HepG2 (cell line): ENCODE data around the gene PAQR6. TPM values are rescaled to one million over a fixed set of nuclear protein-coding genes. Genes with fewer than 3 reads are reported as not detected.

ENCODE experiments used
- AKAP8 ChIP-seq: sonication (generic); formaldehyde crosslinking; IDR thresholded peaks from 2 replicates; pipeline ENCODE4 v1.5.1; 2020; ENCODE audit warnings: mild to moderate bottlenecking, missing genetic modification reagents
- FOXA1 ChIP-seq, 2 experiments: fragments of 450-650 bp in 1 of 2; sonication (generic) in 1 of 2; formaldehyde crosslinking in 1 of 2; IDR thresholded peaks; 2 replicates each; pipeline versions ENCODE4 v1.4.0 to v1.6.1; 2016 to 2020; ENCODE audit warnings: missing genetic modification reagents in 1 of 2
- NFYC ChIP-seq: IDR thresholded peaks from 2 replicates; pipeline ENCODE4 v1.6.1; 2016; ENCODE audit warnings: missing genetic modification reagents, missing compliant biosample characterization
- STAG1 ChIP-seq: sonication (generic); formaldehyde crosslinking; IDR thresholded peaks from 2 replicates; pipeline ENCODE4 v1.4.0; 2020; ENCODE audit warnings: missing genetic modification reagents
- ZNF17 ChIP-seq: sonication (generic); formaldehyde crosslinking; IDR thresholded peaks from 2 replicates; pipeline ENCODE4 v1.5.0; 2020; ENCODE audit warnings: mild to moderate bottlenecking, missing genetic modification reagents
- ZNF512B ChIP-seq: sonication (generic); formaldehyde crosslinking; IDR thresholded peaks from 2 replicates; pipeline ENCODE4 v1.5.1; 2020; ENCODE audit warnings: missing genetic modification reagents, mild to moderate bottlenecking, borderline replicate concordance
- ZNF75D ChIP-seq: sonication (generic); formaldehyde crosslinking; IDR thresholded peaks from 2 replicates; pipeline ENCODE4 v1.8.1; 2023; ENCODE audit warnings: missing genetic modification reagents, mild to moderate bottlenecking, borderline replicate concordance
- ZSCAN25 ChIP-seq: sonication (generic); formaldehyde crosslinking; IDR thresholded peaks from 2 replicates; pipeline ENCODE4 v1.8.0; 2022; ENCODE audit warnings: mild to moderate bottlenecking, missing genetic modification reagents
- polyA plus RNA-seq, 8 experiments: library from polyadenylated mRNA; depleted of rRNA in 3 of 8; stranded (reverse) in 7 of 8; unstranded in 1 of 8; fragments of >200 nt; fragmentation: Illumina TruSeq in 4 of 8; extraction: Trizol in 4 of 8; gene quantifications; 2 replicates each; pipeline versions ENCODE4 v1.2.1 to v1.2.3, GENCODE V29; 2011 to 2016; ENCODE audit warnings: low read depth in 4 of 8, missing spikeins in 1 of 8, mixed read lengths in 1 of 8; ENCODE audit not compliant: insufficient read depth in 1 of 8
- total RNA-seq, 5 experiments: library from RNA; depleted of rRNA; stranded (reverse); fragments of >200 nt; fragmentation: Illumina TruSeq; extraction: Trizol; gene quantifications; 2 replicates each; pipeline ENCODE4 v1.2.3, GENCODE V29; 2016; ENCODE audit warnings: low read depth in 1 of 5
- TF ChIP-seq, protein P1 (sequence below), 2 experiments: sonication (generic) in 1 of 2; formaldehyde crosslinking in 1 of 2; IDR thresholded peaks; 2 replicates each; pipeline versions ENCODE4 v1.6.1 to v1.9.0; 2014 to 2022; ENCODE audit warnings: antibody characterized with exemption in 1 of 2, borderline replicate concordance in 1 of 2, inconsistent platforms in 1 of 2, low read depth in 1 of 2, missing genetic modification reagents in 1 of 2
- TF ChIP-seq, protein P2 (sequence below): sonication (generic); formaldehyde crosslinking; IDR thresholded peaks from 2 replicates; pipeline ENCODE4 v1.5.1; 2020; ENCODE audit warnings: mild to moderate bottlenecking, missing genetic modification reagents, borderline replicate concordance

Gene PAQR6
- total and polyA plus RNA-seq, 2 of the 13 experiments (the other 11 are each of a cell fraction or from before 2014, with no cell fraction given) = 0.82 to 1.4 TPM

DNA sequence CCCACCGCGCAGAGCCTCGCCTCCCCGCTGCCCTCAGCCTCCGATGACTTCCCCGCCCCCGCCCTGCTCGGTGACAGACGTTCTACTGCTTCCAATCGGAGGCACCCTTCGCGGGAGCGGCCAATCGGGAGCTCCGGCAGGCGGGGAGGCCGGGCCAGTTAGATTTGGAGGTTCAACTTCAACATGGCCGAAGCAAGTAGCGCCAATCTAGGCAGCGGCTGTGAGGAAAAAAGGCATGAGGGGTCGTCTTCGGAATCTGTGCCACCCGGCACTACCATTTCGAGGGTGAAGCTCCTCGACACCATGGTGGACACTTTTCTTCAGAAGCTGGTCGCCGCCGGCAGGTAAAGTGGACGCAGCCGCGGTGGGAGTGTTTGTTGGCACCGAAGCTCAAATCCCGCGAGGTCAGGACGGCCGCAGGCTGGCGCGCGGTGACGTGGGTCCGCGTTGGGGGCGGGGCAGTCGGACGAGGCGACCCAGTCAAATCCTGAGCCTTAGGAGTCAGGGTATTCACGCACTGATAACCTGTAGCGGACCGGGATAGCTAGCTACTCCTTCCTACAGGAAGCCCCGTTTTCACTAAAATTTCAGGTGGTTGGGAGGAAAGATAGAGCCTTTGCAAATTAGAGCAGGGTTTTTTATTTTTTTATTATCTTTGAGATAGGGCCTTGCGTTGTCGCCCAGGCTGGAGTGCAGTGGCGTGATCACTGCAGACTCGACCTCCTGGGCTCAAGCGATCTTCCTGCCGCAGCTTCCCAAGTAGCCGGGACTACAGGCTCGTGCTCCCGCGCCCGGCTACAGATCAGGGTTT is 34.8 kb downstream of the PAQR6 start, which contains the start of gene PMF1 (continued):
- TF ChIP-seq, protein P1, sequence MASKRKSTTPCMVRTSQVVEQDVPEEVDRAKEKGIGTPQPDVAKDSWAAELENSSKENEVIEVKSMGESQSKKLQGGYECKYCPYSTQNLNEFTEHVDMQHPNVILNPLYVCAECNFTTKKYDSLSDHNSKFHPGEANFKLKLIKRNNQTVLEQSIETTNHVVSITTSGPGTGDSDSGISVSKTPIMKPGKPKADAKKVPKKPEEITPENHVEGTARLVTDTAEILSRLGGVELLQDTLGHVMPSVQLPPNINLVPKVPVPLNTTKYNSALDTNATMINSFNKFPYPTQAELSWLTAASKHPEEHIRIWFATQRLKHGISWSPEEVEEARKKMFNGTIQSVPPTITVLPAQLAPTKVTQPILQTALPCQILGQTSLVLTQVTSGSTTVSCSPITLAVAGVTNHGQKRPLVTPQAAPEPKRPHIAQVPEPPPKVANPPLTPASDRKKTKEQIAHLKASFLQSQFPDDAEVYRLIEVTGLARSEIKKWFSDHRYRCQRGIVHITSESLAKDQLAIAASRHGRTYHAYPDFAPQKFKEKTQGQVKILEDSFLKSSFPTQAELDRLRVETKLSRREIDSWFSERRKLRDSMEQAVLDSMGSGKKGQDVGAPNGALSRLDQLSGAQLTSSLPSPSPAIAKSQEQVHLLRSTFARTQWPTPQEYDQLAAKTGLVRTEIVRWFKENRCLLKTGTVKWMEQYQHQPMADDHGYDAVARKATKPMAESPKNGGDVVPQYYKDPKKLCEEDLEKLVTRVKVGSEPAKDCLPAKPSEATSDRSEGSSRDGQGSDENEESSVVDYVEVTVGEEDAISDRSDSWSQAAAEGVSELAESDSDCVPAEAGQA (IDR thresholded peaks at IDR 0.05; ENCODE audit: low read depth) = peak; percentile 84
- TF ChIP-seq, protein P1 (CRISPR knock-in tag; IDR thresholded peaks at IDR 0.05; ENCODE audit: borderline replicate concordance) = no peak
- TF ChIP-seq FOXA1 (IDR thresholded peaks at IDR 0.05) (no peak), FOXA1 (CRISPR knock-in tag; IDR thresholded peaks at IDR 0.05) (no peak), ZNF75D (CRISPR knock-in tag) (no peak), AKAP8 (peak; percentile 89; the same call in 1 of the 2 replicates), ZSCAN25 (CRISPR knock-in tag) (0 out of 2 replicates have a peak, but pooled peaks have one; percentile 18), NFYC (CRISPR knock-in tag) (peak; percentile 96), ZNF512B (no peak), STAG1 (no peak), ZNF17 (CRISPR knock-in tag) (no peak)
- TF ChIP-seq, protein P2, sequence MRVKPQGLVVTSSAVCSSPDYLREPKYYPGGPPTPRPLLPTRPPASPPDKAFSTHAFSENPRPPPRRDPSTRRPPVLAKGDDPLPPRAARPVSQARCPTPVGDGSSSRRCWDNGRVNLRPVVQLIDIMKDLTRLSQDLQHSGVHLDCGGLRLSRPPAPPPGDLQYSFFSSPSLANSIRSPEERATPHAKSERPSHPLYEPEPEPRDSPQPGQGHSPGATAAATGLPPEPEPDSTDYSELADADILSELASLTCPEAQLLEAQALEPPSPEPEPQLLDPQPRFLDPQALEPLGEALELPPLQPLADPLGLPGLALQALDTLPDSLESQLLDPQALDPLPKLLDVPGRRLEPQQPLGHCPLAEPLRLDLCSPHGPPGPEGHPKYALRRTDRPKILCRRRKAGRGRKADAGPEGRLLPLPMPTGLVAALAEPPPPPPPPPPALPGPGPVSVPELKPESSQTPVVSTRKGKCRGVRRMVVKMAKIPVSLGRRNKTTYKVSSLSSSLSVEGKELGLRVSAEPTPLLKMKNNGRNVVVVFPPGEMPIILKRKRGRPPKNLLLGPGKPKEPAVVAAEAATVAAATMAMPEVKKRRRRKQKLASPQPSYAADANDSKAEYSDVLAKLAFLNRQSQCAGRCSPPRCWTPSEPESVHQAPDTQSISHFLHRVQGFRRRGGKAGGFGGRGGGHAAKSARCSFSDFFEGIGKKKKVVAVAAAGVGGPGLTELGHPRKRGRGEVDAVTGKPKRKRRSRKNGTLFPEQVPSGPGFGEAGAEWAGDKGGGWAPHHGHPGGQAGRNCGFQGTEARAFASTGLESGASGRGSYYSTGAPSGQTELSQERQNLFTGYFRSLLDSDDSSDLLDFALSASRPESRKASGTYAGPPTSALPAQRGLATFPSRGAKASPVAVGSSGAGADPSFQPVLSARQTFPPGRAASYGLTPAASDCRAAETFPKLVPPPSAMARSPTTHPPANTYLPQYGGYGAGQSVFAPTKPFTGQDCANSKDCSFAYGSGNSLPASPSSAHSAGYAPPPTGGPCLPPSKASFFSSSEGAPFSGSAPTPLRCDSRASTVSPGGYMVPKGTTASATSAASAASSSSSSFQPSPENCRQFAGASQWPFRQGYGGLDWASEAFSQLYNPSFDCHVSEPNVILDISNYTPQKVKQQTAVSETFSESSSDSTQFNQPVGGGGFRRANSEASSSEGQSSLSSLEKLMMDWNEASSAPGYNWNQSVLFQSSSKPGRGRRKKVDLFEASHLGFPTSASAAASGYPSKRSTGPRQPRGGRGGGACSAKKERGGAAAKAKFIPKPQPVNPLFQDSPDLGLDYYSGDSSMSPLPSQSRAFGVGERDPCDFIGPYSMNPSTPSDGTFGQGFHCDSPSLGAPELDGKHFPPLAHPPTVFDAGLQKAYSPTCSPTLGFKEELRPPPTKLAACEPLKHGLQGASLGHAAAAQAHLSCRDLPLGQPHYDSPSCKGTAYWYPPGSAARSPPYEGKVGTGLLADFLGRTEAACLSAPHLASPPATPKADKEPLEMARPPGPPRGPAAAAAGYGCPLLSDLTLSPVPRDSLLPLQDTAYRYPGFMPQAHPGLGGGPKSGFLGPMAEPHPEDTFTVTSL (CRISPR knock-in tag) = no peak
